Measurements from ENCODE around the gene DDX39B.
A peak's percentile ranks its signal among the peaks of the same experiment; 100 is the strongest.

DDX39B gene

GRCh38 chr6:31575335-31575901, 33.6 kb upstream of the DDX39B start, which contains the start of gene TNF:
Gene TNF, plus strand, starts transcription at chr6:31575565. Its CDS starts 177 bp downstream, at chr6:31575742.
- peak; percentile 92 to 93 for DNase-seq

GRCh38 chr6:31574106-31575061, 32.6 kb upstream of the DDX39B start:
- no peak for DNase-seq

- DNase-seq, result no peak
Measured at GRCh38 chr6:31573239-31574105, 31.7 kb upstream of the DDX39B start.

DNA sequence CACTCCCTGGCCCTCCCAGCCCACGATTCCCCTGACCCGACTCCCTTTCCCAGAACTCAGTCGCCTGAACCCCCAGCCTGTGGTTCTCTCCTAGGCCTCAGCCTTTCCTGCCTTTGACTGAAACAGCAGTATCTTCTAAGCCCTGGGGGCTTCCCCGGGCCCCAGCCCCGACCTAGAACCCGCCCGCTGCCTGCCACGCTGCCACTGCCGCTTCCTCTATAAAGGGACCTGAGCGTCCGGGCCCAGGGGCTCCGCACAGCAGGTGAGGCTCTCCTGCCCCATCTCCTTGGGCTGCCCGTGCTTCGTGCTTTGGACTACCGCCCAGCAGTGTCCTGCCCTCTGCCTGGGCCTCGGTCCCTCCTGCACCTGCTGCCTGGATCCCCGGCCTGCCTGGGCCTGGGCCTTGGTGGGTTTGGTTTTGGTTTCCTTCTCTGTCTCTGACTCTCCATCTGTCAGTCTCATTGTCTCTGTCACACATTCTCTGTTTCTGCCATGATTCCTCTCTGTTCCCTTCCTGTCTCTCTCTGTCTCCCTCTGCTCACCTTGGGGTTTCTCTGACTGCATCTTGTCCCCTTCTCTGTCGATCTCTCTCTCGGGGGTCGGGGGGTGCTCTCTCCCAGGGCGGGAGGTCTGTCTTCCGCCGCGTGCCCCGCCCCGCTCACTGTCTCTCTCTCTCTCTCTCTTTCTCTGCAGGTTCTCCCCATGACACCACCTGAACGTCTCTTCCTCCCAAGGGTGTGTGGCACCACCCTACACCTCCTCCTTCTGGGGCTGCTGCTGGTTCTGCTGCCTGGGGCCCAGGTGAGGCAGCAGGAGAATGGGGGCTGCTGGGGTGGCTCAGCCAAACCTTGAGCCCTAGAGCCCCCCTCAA, 30.5 kb upstream of the DDX39B start, which contains the start of gene LTA:
Gene LTA (plus strand): TSS at position 249 of the 871 bp plus-strand sequence. CDS start 454 bp downstream, at position 703.
- DNase-seq, result no peak

GRCh38 chr6:31569861-31570536, 28.2 kb upstream of the DDX39B start:
- DNase-seq, result no peak

DNA sequence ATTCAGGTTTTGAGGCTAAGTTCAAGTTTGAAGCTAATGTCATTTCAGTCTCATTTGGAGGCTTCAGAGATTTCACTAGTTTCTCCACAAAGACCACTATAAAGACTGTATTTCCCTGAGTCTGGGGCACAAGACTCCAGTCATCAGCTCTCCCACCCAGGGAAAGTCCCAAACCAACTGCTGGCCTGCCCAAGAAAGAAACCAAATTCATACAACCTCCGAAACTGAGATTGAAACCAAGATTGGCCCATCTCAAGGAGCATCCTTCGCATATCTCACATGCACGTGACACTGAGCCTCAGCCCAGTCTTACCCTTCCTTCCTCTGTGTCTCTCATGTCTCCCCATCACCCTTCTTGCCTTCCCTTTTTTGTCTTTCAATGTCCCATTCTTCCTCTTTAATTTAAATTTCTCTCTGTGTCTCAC, 26.7 kb upstream of the DDX39B start:
- peak; percentile 83 to 86 for DNase-seq

- peak in 1 of 2 donors; percentile 40 for DNase-seq
Measured at GRCh38 chr6:31567531-31568370, 25.9 kb upstream of the DDX39B start.

GRCh38 chr6:31560697-31561058, 18.9 kb upstream of the DDX39B start:
- no peak for DNase-seq

DNA sequence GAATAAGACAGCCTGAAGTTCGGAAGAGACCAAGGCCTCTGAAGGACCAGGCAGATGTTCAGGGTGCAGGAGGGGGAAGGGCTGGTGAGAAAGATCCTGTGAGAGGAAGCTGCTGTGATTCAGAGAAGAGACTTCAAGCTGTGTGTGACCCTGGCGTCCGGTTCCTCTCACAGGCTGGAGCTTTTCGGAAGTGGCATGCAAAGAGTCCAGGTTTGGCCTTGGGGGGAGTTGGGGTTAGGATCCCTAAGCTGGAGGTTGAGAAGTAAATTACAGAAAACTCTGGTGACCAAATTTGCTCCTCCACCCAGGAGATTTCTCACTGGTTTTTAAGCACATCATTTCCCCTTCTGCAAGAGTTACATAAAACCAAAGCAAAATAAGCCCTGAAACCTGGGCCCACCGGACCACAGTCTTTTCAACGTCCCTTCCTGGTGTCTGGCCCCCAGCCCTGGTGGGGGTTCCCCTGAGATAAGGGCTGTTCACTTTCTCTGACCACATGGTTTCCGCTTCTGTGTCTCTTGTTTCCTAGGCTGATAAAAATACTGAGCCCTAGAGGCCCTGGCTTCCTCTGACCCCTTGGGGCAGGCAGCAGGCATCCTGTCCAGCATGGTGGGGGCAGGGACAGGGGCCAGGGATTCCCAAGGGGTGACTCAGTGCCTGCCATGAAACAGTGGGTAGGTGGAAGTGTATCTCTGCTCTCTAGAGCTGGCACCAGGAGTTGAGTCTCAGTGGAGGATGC, 18.3 kb upstream of the DDX39B start:
- DNase-seq, result peak; percentile 67 to 74

GRCh38 chr6:31559606-31559957, 17.8 kb upstream of the DDX39B start:
- no peak for DNase-seq

GRCh38 chr6:31558631-31559500, 17.1 kb upstream of the DDX39B start:
- DNase-seq, result peak; percentile 94 to 97

GRCh38 chr6:31558318-31558625, 16.5 kb upstream of the DDX39B start:
- DNase-seq, result no peak

- DNase-seq, result no peak
Measured at GRCh38 chr6:31557443-31558317, 15.9 kb upstream of the DDX39B start.

GRCh38 chr6:31556307-31556706, 14.5 kb upstream of the DDX39B start:
- DNase-seq, result no peak

- peak; percentile 88 to 90 for DNase-seq
Measured at GRCh38 chr6:31551371-31551770, 9.6 kb upstream of the DDX39B start.

- no peak for DNase-seq
Measured at GRCh38 chr6:31548544-31548873, 6.7 kb upstream of the DDX39B start.

GRCh38 chr6:31547727-31548543, 6.1 kb upstream of the DDX39B start:
- peak; percentile 48 to 59 for DNase-seq

All from inflammatory macrophage (primary cell).